Tibial artery (tissue), 4 donors: ENCODE measurements around the gene NUP153.
"Not testable (repeated sequence)": the region's sequence is repeated elsewhere in the genome, so short reads cannot be mapped to it uniquely, and the experiment has no call there.

Source experiments
- DNase-seq, 2 donors: peaks; one replicate each; pipeline ENCODE4 v3.0.0-alpha.2; 2019
- H3K27ac ChIP-seq, 2 donors: fragments of 200-600 bp; sonication (generic) in 1 of 2; 1 replicate in 1 of 2; 2 replicates in 1 of 2; pipeline ENCODE4 v1.5.1; 2018 to 2019; ENCODE audit warnings: mild to moderate bottlenecking in 1 of 2
- H3K27me3 ChIP-seq, 2 donors: fragments of 200-600 bp; sonication (generic) in 1 of 2; one replicate each; pipeline versions ENCODE4 v1.5.1 to v1.6.0; 2016 to 2019
- H3K36me3 ChIP-seq, 3 donors: fragments of 200-600 bp; sonication (generic) in 2 of 3; one replicate each; pipeline ENCODE4 v1.5.1; 2016 to 2019; ENCODE audit warnings: mild to moderate bottlenecking in 2 of 3
- H3K4me1 ChIP-seq, 4 donors: fragments of 200-600 bp; sonication (generic) in 2 of 4; 1 replicate in 3 of 4; 2 replicates in 1 of 4; pipeline ENCODE4 v1.5.1; 2016 to 2019
- H3K4me3 ChIP-seq, 2 donors: fragments of 200-600 bp; sonication (generic) in 1 of 2; 1 replicate in 1 of 2; 2 replicates in 1 of 2; pipeline ENCODE4 v1.5.1; 2018 to 2019; ENCODE audit warnings: mild to moderate bottlenecking in 2 of 2
- H3K9me3 ChIP-seq, 3 donors: fragments of 200-600 bp; sonication (generic) in 1 of 3; one replicate each; pipeline ENCODE4 v1.5.1; 2016 to 2019
- intact Hi-C: fragments of 100-400 bp; cut with DNase I; formaldehyde crosslinking; loops from one replicate; pipeline ENCODE4 v1.15.0; 2023; ENCODE audit warnings: low total_unique reads
- TF ChIP-seq, protein P1 (sequence below), 2 experiments: fragments of 200-600 bp in 1 of 2; fragments of 450-650 bp in 1 of 2; IDR thresholded peaks; one replicate each; pipeline ENCODE4 v1.5.1; 2017 to 2019; ENCODE audit warnings: antibody characterized with exemption in 2 of 2, mild to moderate bottlenecking in 1 of 2, moderate library complexity in 1 of 2

Gene NUP153

GRCh38 chr6:17588011-17588410 is 118.7 kb downstream of the NUP153 start:
- Histone ChIP-seq H3K4me1 (peaks cover 0 to 9% (median 0%) of the 10 kb centered on the region in 4 donors), H3K36me3 (no peaks in the 10 kb centered on the region), H3K4me3 (no peak overlapping the region), H3K27ac (no peak overlapping the region), H3K27me3 (no peaks in the 10 kb centered on the region), H3K9me3 (no peaks in the 10 kb centered on the region)
- TF ChIP-seq, protein P1, sequence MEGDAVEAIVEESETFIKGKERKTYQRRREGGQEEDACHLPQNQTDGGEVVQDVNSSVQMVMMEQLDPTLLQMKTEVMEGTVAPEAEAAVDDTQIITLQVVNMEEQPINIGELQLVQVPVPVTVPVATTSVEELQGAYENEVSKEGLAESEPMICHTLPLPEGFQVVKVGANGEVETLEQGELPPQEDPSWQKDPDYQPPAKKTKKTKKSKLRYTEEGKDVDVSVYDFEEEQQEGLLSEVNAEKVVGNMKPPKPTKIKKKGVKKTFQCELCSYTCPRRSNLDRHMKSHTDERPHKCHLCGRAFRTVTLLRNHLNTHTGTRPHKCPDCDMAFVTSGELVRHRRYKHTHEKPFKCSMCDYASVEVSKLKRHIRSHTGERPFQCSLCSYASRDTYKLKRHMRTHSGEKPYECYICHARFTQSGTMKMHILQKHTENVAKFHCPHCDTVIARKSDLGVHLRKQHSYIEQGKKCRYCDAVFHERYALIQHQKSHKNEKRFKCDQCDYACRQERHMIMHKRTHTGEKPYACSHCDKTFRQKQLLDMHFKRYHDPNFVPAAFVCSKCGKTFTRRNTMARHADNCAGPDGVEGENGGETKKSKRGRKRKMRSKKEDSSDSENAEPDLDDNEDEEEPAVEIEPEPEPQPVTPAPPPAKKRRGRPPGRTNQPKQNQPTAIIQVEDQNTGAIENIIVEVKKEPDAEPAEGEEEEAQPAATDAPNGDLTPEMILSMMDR (IDR thresholded peaks at IDR 0.05) = no peak
- no peak for DNase-seq
- intact Hi-C loops = loop anchor here (5.0 kb wide), 1 partner anchor 224 kb away; no protein-coding TSS in a partner anchor

DNA sequence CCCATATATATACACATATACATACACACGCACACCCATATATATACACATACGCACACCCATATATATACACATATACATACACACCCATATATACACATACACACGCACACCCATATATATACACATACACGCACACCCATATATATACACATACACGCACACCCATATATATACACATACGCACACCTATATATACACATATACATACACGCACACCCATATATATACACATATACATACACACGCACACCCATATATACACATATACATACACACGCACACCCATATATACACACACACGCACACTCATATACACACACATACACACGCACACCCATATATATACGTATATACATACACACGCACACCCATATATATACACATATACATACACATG is 120.1 kb downstream of the NUP153 start:
- not testable (repeated sequence) for H3K27me3 ChIP-seq, H3K27ac ChIP-seq, H3K36me3 ChIP-seq, DNase-seq, H3K4me1 ChIP-seq, H3K9me3 ChIP-seq, H3K4me3 ChIP-seq
- intact Hi-C loops = loop anchor here (2.0 to 5.0 kb wide), 2 partner anchors 226 to 432 kb away; no protein-coding TSS in a partner anchor

DNA sequence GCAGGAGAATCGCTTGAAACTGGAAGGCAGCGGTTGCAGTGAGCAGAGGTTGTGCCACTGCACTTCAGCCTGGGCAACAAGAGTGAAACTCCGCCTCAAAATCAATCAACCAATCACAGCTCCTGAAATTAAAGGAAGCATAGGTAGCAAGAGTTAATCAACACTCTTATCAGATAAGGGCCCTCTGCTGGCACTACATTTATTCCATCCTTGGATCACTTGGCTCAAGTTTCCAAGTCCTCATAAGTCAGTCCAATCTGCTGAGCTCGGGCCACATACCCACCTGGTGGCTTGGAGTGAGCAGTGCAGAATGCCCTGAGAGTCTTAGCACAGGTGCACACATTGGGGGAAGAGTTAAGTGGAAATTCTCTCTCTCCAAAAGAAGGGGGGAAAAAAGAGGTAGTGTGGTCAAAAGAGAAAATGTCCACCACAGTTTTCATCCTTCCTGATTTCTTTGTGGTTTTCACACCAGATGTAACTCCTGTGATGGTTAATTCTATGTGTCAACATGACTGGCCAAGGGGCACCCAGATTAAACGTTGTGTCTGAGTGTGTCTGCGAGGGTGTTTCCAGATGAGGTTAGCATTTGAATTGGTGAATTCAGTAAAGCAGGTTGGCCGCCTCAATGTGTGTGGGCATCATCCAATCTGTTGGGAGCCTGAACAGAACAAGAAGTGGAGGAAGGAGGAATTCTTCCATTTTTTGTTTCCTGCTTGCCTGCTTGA is 120.8 kb downstream of the NUP153 start:
- Histone ChIP-seq H3K4me3 (no peak overlapping the region), H3K27me3 (no peaks in the 10 kb centered on the region), H3K27ac (no peak overlapping the region), H3K36me3 (no peaks in the 10 kb centered on the region), H3K9me3 (no peaks in the 10 kb centered on the region), H3K4me1 (peaks cover 0 to 10% (median under 1%) of the 10 kb centered on the region in 4 donors)
- TF ChIP-seq, protein P1 (IDR thresholded peaks at IDR 0.05) = no peak
- no peak for DNase-seq
- intact Hi-C loops = loop anchor here (2.0 to 5.0 kb wide), 2 partner anchors 226 to 431 kb away; no protein-coding TSS in a partner anchor

GRCh38 chr6:17584241-17584803 is 122.4 kb downstream of the NUP153 start:
- intact Hi-C loops = loop anchor here (5.0 kb wide), 1 partner anchor 302 kb away; the partner anchor contains the start of gene RBM24
- Histone ChIP-seq H3K36me3 (no peaks in the 10 kb centered on the region), H3K27me3 (no peaks in the 10 kb centered on the region), H3K27ac (peak overlapping the region; percentile 70), H3K9me3 (no peaks in the 10 kb centered on the region), H3K4me3 (peak overlapping the region in 1 of 2 donors; percentile 1), H3K4me1 (peaks cover 0 to 10% (median 2%) of the 10 kb centered on the region in 4 donors)
- TF ChIP-seq, protein P1 (IDR thresholded peaks at IDR 0.05) = peak; percentile 76 to 96
- DNase-seq = peak in 1 of 2 donors; percentile 33

- Histone ChIP-seq H3K27me3 (no peaks in the 10 kb centered on the region), H3K4me3 (peak overlapping the region in 1 of 2 donors; percentile 1), H3K4me1 (peaks cover 0 to 10% (median 2%) of the 10 kb centered on the region in 4 donors), H3K36me3 (no peaks in the 10 kb centered on the region), H3K9me3 (no peaks in the 10 kb centered on the region), H3K27ac (peak overlapping the region; percentile 70)
- peak in 1 of 2 donors; percentile 25 for DNase-seq
- TF ChIP-seq, protein P1 (IDR thresholded peaks at IDR 0.05) = no peak
- intact Hi-C loops = loop anchor here (5.0 kb wide), 1 partner anchor 302 kb away; the partner anchor contains the start of gene RBM24
These were observed 122.9 kb downstream of the NUP153 start for GRCh38 chr6:17583811-17584210.

- H3K27me3 ChIP-seq, H3K4me1 ChIP-seq, DNase-seq, H3K9me3 ChIP-seq, H3K4me3 ChIP-seq, H3K36me3 ChIP-seq: not testable (repeated sequence)
- peak overlapping the region; percentile 75 to 80 for H3K27ac ChIP-seq
- intact Hi-C loops = loop anchor here (5.0 kb wide), 1 partner anchor 299 kb away; the partner anchor contains the start of gene RBM24
These were observed 125.4 kb downstream of the NUP153 start for GRCh38 chr6:17581282-17581681.
